GM19438 (cell line): ENCODE data around the gene LHFPL3.

Source experiments
- ATAC-seq: cut with Tn5 transposase; IDR thresholded peaks from one replicate; pipeline ENCODE4 v1.9.1; 2021; ENCODE audit warnings: low read depth; ENCODE audit not compliant: unreplicated experiment

Gene LHFPL3

DNA sequence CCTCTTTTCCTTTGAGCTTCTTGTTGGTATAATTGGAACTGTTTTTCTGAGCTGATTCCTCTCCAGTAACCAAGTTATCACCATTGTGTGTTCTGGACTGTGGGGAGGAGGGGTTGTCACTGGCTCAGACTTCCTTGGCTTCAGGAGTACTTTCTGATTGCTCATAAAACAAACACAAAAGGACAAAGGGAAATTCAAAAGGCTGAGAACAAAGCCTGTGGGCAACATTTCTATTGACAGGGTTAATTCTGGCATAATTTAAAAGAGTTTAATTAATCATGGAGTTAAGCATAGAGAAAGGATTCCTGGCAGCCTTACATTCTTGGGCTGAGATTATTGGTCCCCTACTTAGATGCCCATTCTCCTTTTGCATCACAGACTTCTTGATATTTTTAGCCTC, 462.7 kb downstream of the LHFPL3 start:
- ATAC-seq = no peak

DNA sequence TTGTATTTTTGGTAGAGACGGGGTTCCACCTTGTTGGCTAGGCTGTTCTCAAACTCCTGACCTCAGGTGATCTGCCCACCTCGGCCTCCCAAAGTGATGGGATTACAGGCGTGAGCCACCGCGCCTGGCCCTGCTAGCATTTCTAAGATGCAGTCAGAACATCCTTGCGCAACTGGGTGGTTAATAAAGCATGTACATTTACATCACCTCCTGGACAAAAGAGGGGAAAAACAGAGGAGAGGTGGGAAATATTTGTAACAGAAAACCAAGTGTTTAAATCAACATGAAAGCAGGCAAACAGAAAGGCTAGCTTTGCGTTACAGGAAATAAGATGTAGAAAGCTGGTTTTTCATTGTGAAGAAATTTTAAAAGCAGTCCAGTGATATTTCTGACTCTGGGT, 464.7 kb downstream of the LHFPL3 start:
- no peak for ATAC-seq

- ATAC-seq = no peak
Measured at GRCh38 chr7:104794154-104794553, 465.8 kb downstream of the LHFPL3 start.

- no peak for ATAC-seq
Measured at GRCh38 chr7:104794589-104794988, 466.2 kb downstream of the LHFPL3 start.

DNA sequence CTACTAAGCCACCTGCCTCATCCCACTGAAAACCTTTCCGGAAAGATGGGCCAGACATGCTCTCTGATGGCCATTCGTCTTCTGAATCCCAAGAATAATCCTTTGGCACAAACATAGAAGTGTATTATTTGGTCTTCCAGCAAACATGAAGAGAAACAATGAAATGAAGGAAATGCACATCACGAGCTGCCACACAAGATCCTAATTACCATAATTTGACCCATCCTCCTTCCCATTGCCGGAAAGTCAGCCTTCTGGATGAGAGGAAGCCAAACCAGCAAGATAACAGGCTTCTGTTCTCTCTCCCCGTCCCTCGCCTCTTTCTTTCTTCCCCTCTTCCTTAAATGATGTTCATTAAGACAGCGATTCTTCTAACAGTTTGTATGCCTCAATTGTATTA, 466.7 kb downstream of the LHFPL3 start:
- no peak for ATAC-seq

DNA sequence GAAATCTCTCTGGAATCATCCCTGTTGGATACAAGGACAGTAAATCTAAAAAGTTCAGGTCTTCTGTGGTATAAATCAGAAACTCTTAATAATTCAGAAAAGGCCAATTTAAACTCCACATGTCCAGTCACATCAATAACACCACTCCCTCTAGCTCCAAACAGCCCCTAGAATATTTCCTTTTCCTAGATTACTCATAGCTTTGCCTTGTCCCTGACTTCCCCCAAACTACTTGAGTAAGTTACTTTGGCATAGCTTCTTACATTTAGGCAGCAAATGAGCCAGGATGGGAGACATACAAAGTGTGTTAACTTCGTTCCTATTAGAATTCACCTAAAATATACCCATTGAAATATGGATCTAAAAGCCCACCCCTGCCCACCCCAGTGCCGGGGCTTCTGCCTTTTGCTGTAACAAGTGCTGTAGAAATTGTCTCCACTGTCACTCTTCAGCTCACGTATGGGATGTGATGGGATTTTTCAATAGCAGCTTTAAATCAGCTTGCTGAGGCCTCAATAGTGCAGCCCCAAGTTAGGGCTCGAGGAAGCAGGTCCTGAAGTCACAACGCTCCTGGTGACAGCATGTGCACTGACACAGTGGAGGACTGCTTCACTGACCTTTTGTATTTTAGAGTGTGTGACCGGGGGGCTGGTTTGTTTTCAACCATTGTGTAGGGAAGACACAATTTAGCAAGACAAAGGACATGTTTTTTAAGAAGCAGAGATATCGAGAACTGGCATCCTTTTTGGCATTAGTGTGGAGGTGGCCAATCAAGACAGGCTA, 467.4 kb downstream of the LHFPL3 start:
- ATAC-seq = no peak

DNA sequence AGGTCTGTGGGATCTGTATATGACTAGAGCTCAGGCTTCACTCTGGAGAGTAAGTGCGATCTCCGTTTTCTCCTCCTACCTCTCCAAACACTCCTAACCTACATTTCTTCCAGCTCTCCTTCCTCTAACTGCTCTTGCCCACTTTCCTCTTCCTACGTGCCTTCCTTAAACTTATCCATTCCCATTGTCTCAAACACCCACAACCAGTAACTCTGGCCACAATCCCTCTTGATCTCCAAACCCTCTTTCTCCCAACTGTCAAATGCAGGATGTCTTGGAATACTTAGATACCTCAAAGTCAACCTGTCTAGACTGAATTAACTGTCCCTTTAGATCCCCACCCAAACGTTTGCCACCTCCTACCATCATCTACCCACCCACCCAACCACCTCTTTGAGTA, 471.9 kb downstream of the LHFPL3 start:
- ATAC-seq = no peak

- ATAC-seq = no peak
Measured at GRCh38 chr7:104801022-104801421, 472.6 kb downstream of the LHFPL3 start.

DNA sequence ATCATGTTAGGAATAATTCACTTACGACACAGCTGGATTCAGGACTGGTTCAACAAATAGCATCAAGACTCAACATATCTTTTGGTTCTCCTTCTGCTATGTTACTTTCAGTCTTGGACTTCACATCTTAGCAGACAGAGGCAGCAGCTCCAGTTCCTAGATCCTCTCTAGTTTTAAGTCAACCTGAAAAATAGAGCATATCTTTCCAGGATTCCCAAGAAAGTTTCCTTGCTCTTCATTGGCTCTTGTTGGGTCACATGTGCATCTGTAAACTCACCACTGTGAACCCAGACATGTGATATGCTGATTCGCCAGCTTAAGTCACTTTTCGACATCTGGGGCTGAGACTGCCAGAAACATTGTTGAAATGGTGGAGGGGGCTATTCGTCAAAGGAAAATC, 475.5 kb downstream of the LHFPL3 start:
- ATAC-seq = no peak

DNA sequence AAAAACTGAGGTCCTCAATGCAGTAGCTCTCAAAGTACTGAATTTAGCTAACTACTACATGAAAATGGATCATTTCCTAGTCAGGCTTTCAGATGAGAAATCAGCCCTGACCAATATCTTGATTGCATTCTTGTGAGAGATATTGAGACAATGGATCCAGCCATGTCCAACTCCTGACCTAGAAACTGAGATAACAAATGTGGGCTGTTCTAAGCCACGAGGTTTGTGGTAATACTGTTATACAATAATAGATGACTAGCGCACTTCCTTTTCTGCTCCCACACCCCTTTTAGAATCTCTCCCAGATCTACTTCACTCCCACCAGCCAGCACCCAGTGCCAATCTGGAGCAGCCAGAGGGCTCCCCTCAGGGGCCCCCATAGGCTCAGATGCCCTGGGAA, 476.3 kb downstream of the LHFPL3 start:
- ATAC-seq = no peak

DNA sequence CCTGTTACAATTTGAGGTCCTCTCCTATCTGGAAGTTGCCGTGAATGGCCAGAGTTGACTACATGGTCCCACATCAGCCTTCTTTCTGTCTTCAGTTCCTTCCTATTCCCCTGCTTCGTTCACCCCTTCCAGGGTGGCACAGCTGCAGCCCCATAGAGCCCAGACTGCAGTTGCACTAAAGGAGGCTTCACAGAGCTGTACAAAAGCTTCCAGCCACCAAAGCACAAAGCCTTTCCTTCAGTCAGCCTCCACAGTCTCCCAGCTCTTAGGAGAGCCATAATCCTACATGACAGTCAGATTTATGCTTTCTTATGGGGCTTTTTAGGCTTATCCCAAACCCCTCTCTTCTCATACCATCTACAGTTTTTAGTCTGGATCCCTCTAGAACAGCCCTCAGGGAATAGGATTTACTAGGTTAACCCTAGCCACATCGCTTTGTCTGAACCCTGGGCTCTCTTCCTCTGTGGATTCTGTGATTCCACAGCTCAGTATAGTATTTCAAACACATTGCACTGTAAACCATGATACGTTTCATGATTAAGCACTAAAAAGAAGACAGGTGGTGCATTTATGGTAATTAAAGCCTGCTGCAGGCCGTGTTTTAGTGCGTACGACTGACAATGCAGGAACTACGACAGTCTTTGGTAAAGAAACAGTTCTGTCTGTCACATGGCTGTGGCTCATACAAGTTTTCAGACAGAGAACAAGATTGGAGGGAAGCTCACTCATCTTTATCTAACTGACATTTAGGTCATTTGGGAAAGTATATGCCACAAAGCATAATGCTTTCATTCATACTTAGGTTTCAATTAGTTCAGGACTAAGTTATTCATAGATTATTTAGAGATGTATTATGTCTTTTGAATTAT, 477.3 kb downstream of the LHFPL3 start:
- ATAC-seq = no peak

DNA sequence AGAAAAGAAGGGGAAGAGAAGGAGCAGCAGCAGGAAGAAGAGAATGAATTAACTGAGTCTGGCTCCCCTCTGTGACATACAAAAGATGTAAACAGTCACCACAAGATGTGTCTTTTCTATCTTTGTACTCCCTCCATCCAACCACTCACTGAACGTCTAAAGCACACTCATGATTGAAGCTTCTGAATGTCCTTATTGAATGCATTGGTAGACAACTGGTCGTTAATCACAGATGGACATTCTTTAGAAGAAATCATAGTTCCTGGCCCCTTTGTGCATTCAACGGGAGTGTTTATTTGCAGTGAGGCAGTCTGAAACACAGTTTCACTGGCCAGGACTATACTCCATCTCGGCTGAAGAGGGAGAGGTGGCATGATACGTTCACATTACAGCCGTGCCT, 479.3 kb downstream of the LHFPL3 start:
- ATAC-seq = no peak

- no peak for ATAC-seq
Measured at GRCh38 chr7:104809906-104810305, 481.5 kb downstream of the LHFPL3 start.

DNA sequence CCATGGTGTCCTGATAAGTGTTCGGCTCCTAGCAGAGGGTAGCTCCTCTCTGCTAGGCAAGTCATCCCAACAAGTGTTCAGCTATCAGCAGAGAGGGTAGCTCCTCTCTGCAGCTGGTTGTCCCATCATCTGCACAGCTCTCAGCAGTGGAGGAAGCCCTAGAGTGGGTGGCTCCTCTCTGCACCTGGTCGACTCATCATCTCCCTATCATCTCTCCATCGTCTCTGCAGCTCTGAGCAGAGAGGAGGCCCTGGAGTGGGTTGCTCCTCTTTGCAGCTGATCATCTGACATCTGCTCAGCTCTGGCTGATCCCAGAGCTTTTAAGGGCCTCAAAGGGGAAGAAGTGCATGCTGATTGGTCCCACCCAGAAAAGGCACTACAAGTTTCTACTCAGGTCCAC, 485.7 kb downstream of the LHFPL3 start:
- no peak for ATAC-seq

DNA sequence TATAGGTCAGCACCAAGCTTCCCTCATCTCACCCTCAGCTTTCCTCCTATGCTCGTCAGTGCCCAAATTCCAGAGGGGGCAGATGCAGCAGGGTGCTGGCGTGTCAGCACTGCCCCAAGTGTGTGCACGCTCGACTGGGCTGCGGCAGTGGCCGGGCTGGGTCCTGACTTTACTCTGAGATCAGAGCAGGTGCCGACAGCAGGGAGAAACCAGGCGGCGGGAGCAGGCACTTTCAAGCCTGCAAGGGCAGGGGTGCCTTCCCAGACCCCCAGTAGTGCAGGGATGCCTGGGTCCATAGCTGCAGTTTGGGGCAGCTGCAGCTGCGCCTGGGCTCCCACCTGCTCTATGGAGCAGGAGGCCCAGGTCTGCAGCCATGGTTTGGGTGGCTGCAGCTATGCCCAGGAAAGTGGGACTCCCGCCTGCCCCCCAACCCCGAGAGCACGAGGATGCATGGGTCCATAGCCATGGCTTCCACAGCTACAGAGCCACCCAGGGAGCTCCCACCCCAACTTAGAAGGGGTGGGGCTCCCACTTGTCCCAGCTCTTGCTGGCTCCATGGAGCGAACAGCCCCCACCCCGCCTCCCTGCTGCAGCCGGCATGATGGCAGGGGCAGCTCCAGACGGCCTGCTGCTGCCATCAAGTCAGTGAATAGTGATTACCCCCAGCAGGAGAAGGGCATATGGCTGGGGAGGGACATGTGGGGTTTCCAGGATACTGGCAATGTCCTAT, 486.4 kb downstream of the LHFPL3 start:
- ATAC-seq = no peak

GRCh38 chr7:104816537-104816936, 488.1 kb downstream of the LHFPL3 start:
- ATAC-seq = no peak

GRCh38 chr7:104818961-104819880, 490.8 kb downstream of the LHFPL3 start:
- ATAC-seq = no peak

DNA sequence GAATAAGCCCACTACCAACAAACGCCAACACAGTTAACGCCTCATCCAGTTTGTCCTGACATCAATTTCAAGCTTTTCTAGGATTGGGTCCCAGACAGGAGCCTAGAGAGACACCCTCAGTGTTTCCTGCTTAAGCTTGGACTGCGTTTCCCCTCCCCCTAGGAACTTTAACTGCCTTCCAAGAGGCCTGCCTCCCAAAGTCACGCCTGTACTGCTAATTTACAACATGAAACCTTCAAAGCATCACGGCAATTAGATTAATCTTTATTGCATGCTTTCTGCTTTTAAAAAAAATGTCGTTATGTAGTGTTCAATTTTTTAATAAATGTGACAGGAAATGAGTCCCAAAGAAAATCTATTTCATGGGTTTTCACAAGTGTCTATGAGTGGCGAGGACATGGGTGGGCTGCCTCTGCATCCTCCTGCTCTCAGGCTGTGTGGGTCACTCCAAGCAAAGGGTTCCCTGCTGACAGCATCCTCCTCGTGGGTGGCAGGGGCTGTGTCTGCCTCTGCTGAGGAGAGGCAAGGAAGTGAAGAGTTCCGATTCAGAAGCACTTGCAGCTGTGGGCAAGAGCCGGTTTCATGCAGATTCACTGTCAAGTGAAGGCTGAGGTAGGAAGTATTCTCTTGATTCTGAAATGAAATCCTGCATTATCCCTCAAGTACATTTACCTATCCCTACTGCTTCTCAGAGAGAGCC, 492.6 kb downstream of the LHFPL3 start:
- ATAC-seq = no peak

- ATAC-seq = no peak
Measured at GRCh38 chr7:104823177-104823576, 494.8 kb downstream of the LHFPL3 start.

DNA sequence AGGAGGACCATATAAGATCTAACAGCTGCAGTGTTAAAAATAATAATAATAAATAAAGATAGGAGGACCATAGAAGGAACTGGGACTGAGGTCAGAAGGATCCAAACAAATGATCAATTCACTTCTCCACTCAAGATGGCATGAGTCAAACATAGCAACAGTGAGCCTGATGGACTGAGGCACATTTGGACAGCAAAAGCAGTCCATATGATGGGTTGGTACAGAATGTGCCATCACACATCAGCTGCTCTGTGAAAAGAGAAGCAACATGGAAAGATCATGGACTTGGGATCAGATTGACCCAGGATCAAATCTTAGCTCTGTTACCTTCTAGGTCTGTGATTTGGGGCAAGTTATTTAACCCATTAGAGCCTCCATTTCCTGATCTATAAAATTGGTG, 496.7 kb downstream of the LHFPL3 start:
- no peak for ATAC-seq
